Ovary (tissue), 9 donors: ENCODE data around the gene FMNL2. TPM values are rescaled to one million over a fixed set of nuclear protein-coding genes. Genes with fewer than 3 reads are reported as not detected.

Source experiments
- DNase-seq, 5 donors: peaks; one replicate each; pipeline ENCODE4 v3.0.0-alpha.2; 2019 to 2020
- H3K27ac ChIP-seq, 2 donors: fragments of 200-600 bp; one replicate each; pipeline versions ENCODE4 v1.5.1 to v1.8.0; 2019 to 2022
- H3K27me3 ChIP-seq: fragments of 200-600 bp; one replicate; pipeline ENCODE4 v1.8.0; 2022
- H3K36me3 ChIP-seq: fragments of 200-600 bp; sonication (generic); one replicate; pipeline ENCODE4 v1.5.1; 2019
- H3K4me1 ChIP-seq: one replicate; pipeline ENCODE4 v1.8.1; 2013; ENCODE audit warnings: mild to moderate bottlenecking, moderate library complexity; ENCODE audit not compliant: insufficient read depth
- H3K4me3 ChIP-seq: fragments of 200-600 bp; sonication (generic); one replicate; pipeline ENCODE4 v1.5.1; 2017
- H3K9me3 ChIP-seq, 2 donors: fragments of 200-600 bp in 1 of 2; sonication (generic) in 1 of 2; one replicate each; pipeline versions ENCODE4 v1.5.1 to v1.8.1; 2013 to 2019; ENCODE audit warnings: mild to moderate bottlenecking in 1 of 2, moderate library complexity in 1 of 2
- EP300 ChIP-seq: sonication (generic); formaldehyde crosslinking; IDR thresholded peaks from one replicate; pipeline ENCODE4 v1.6.1; 2017; ENCODE audit warnings: antibody characterized with exemption
- POLR2A ChIP-seq: fragments of 450-650 bp; IDR thresholded peaks from one replicate; pipeline ENCODE4 v1.6.1; 2017; ENCODE audit warnings: antibody characterized with exemption, mild to moderate bottlenecking, moderate library complexity
- WGBS, 3 donors: extraction: QIAGEN DNeasy Blood & Tissue Kit in 1 of 3; methylation state at CpG; one replicate each; pipeline versions ENCODE4 v1.1.5 to v1.1.7; 2013 to 2017; 5-methylcytosine and 5-hydroxymethylcytosine counted together
- intact Hi-C, 4 donors: fragments of 100-400 bp; cut with DNase I; formaldehyde crosslinking; loops; one replicate each; pipeline versions ENCODE4 v1.11.0 to v1.15.1; 2022 to 2023
- polyA plus RNA-seq, 2 donors: library from polyadenylated mRNA; stranded (reverse); fragments of 200-250 nt in 1 of 2; fragments of 350-450 nt in 1 of 2; fragmentation: Illumina TruSeq in 1 of 2; extraction: RNeasy Lipid Tissue Mini Kit (QIAGEN cat#74804) in 1 of 2; gene quantifications; one replicate each; pipeline ENCODE4 v1.2.3, GENCODE V29; 2013 to 2014
- total RNA-seq, 7 donors: library from RNA; depleted of rRNA in 2 of 7; stranded (reverse); fragments of >200 nt in 2 of 7; fragmentation: NEBNext Ultra II Directional in 3 of 7; extraction: Animal tissue kit (Norgen Biotek cat#: 25700) in 3 of 7; gene quantifications; one replicate each; pipeline versions ENCODE4 v1.1.0 to v1.2.4, GENCODE V29; 2016 to 2023
- TF ChIP-seq, protein P1 (sequence below), 3 donors: fragments of 450-650 bp in 2 of 3; fragments of 200-600 bp in 1 of 3; IDR thresholded peaks; one replicate each; pipeline versions ENCODE4 v1.5.1 to v1.8.0; 2016 to 2022; ENCODE audit warnings: antibody characterized with exemption in 3 of 3, mild to moderate bottlenecking in 1 of 3
- donor health status: DM: no; HTN: no; CAD: no; lungs with moderate emphysema.
- donor health status: DM: no; HTN: no; CAD: no.
- donor health status: Bipolar disorder and iron deficiency.
- donor health status: DM: yes; HTN: yes; CAD: no.
- donor health status: DM: no; HTN: no; CAD: no.
- donor health status: DM: yes; HTN: yes; CAD: no.

The FMNL2 gene
- total and polyA plus RNA-seq, 9 donors: 30.3 to 89.1 (median 51.3) TPM

DNA sequence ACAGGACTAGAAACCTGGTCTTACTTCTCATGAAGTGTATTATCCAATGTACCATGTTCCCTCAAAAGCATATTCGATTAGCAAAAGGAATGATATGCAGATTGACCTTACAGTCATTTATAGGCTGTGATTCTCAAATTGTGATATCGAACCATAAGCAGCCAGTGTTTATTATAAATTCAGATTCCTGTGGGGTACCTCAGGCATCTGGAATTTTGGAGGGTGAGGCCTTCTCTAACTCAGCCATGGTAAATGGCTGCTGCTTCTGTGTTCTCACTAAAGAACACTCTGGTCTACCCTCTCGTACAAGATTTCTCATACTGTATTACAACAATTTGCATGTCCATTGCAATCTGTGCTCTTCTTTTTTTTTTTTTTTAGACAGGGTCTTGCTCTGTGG lies 297.8 kb downstream of the FMNL2 start:
- H3K4me3 ChIP-seq: no peak overlapping the region
- intact Hi-C loops: loop anchor here in 1 of 4 donors (5.0 kb wide), 1 partner anchor 295 kb away; the partner anchor contains the start of gene FMNL2
- no peak for DNase-seq
- WGBS, 3 donors: 87 to 92% (median 89%) methylated on average over 3 of the region's 3 CpGs
- H3K36me3 ChIP-seq: no peaks in the 10 kb centered on the region
- H3K4me1 ChIP-seq: no peaks in the 10 kb centered on the region
- H3K9me3 ChIP-seq: no peaks in the 10 kb centered on the region
- H3K27me3 ChIP-seq: no peaks in the 10 kb centered on the region
- no peak for TF ChIP-seq POLR2A
- TF ChIP-seq, protein P1, sequence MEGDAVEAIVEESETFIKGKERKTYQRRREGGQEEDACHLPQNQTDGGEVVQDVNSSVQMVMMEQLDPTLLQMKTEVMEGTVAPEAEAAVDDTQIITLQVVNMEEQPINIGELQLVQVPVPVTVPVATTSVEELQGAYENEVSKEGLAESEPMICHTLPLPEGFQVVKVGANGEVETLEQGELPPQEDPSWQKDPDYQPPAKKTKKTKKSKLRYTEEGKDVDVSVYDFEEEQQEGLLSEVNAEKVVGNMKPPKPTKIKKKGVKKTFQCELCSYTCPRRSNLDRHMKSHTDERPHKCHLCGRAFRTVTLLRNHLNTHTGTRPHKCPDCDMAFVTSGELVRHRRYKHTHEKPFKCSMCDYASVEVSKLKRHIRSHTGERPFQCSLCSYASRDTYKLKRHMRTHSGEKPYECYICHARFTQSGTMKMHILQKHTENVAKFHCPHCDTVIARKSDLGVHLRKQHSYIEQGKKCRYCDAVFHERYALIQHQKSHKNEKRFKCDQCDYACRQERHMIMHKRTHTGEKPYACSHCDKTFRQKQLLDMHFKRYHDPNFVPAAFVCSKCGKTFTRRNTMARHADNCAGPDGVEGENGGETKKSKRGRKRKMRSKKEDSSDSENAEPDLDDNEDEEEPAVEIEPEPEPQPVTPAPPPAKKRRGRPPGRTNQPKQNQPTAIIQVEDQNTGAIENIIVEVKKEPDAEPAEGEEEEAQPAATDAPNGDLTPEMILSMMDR (IDR thresholded peaks at IDR 0.05): no peak
- no peak for TF ChIP-seq EP300
- no peak overlapping the region for H3K27ac ChIP-seq

DNA sequence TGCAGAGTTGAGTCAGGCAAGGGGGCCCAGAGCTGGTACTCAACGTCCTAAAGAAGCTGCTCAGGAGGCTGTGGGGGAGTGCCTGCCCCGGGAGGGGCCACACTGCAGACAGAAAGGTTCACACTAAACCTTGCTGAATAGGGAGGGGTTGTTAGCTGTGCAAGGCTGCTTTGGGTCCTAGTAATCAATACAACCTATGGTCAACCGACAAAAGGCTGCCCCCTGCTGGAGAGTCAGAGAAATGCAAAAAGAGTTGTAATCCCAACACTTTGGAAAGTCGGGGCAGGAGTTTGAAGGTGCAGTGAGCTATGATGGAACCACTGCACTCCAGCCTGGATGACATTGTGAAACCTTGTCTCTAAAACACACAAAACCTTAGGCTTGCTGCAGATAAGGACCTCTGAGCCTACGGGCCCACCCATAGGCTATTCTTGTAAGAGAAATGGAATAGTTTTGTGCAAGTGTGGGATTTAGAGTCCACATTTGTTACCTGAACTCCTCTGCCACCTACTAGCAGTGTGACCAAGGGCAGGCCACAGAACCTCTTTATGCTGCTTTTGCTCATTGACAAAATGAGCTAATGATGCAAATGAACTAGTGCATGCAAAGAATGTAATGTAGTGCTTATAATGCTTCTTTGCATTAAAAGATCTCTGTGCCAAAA lies 300.8 kb downstream of the FMNL2 start:
- Histone ChIP-seq H3K4me3 (no peak overlapping the region), H3K27me3 (no peaks in the 10 kb centered on the region), H3K36me3 (no peaks in the 10 kb centered on the region), H3K27ac (no peak overlapping the region), H3K4me1 (no peaks in the 10 kb centered on the region), H3K9me3 (no peaks in the 10 kb centered on the region)
- intact Hi-C loops: loop anchor here in 3 of 4 donors (5.0 kb wide), 2 partner anchors 448 to 453 kb away; no protein-coding TSS in a partner anchor
- DNase-seq: peak; percentile 34 to 65 (median 50)
- WGBS, 3 donors: 33 to 36% (median 34%) methylated on average over 5 of the region's 5 CpGs
- TF ChIP-seq EP300 (no peak), POLR2A (no peak)
- TF ChIP-seq, protein P1 (IDR thresholded peaks at IDR 0.05): peak; percentile 63 to 72 (median 67)

DNA sequence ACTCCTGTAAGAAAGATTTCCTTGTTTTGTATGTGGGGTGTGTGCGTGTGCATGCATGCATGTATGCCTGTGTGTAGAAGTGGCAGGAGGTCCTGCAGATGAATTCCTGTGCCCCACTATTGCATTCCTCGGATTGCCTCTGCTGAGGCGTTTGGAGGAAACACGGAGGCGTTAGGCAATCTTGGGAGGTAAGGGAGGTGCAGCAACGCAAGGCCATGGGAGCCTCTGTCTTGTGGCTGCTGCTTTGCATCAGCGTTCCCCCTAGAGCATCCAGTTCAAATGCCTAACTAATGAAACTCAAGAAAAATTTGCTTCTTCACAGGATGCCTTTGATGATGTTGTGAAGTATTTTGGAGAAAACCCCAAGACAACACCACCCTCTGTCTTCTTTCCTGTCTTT lies 302.3 kb downstream of the FMNL2 start:
- no peak for DNase-seq
- TF ChIP-seq, protein P1 (IDR thresholded peaks at IDR 0.05): no peak
- TF ChIP-seq EP300: no peak
- TF ChIP-seq POLR2A: no peak
- Histone ChIP-seq H3K4me1 (no peaks in the 10 kb centered on the region), H3K36me3 (no peaks in the 10 kb centered on the region), H3K9me3 (no peaks in the 10 kb centered on the region), H3K27ac (no peak overlapping the region), H3K4me3 (no peak overlapping the region), H3K27me3 (no peaks in the 10 kb centered on the region)
- WGBS, 3 donors: 54 to 77% (median 67%) methylated on average over 7 of the region's 7 CpGs
- intact Hi-C loops: loop anchor here in 3 of 4 donors (5.0 kb wide), 2 partner anchors 450 to 455 kb away; no protein-coding TSS in a partner anchor

DNA sequence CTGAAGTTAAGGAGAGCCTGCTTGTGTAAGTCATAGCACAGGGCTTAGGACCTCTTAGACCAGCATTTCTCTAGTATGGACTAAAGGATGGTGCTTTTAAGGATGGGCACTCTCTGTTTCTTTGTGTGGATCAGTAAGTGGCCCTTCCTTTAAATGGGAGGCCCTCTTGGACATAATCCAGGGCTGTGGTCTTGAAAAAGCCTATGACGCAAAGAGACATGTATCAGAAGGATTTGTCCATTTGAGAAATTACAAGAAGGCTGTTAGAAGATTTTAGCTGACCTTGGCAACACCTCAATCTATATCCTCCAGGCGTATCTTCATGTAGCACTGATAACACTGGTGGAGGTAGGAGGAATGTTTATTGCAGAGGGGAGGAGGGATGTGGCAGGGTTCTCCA lies 303.1 kb downstream of the FMNL2 start:
- intact Hi-C loops: loop anchor here in 3 of 4 donors (5.0 kb wide), 2 partner anchors 451 to 456 kb away; no protein-coding TSS in a partner anchor
- Histone ChIP-seq H3K27me3 (no peaks in the 10 kb centered on the region), H3K27ac (no peak overlapping the region), H3K4me3 (no peak overlapping the region), H3K9me3 (no peaks in the 10 kb centered on the region), H3K36me3 (no peaks in the 10 kb centered on the region), H3K4me1 (no peaks in the 10 kb centered on the region)
- no peak for DNase-seq
- WGBS, 3 donors: 85 to 90% (median 86%) methylated on average over 2 of the region's 2 CpGs
- TF ChIP-seq EP300: no peak
- no peak for TF ChIP-seq POLR2A
- TF ChIP-seq, protein P1 (IDR thresholded peaks at IDR 0.05): no peak
